ENCODE results near the gene PCYT1A.

- TF ChIP-seq CTCF (conservative IDR thresholded peaks at IDR 0.05) (no peak), EZH2 (IDR thresholded peaks at IDR 0.05; ENCODE audit: low read depth) (no peak)
These were observed 89.3 kb downstream of the PCYT1A start for GRCh38 chr3:196198081-196198675.
